Aorta (tissue), 5 donors: Measurements from ENCODE around the gene JADE1. TPM values are rescaled to one million over a fixed set of nuclear protein-coding genes. Genes with fewer than 3 reads are reported as not detected.
A peak's percentile ranks its signal among the peaks of the same experiment; 100 is the strongest.

Experiments
- ATAC-seq: fragments of 200-7000 bp; cut with Tn5 transposase; one replicate; pipeline ENCODE4 v1.9.1; 2022; ENCODE audit warnings: moderate library complexity; ENCODE audit not compliant: low FRiP score
- DNase-seq, 2 donors: peaks; one replicate each; pipeline ENCODE4 v3.0.0-alpha.2; 2020
- H3K27ac ChIP-seq, 2 donors: one replicate each; pipeline ENCODE4 v1.5.1; 2013; ENCODE audit warnings: low read length in 2 of 2, mild to moderate bottlenecking in 2 of 2, moderate library complexity in 2 of 2, control low read depth in 1 of 2, inconsistent platforms in 1 of 2, low read depth in 1 of 2
- H3K27me3 ChIP-seq, 2 donors: one replicate each; pipeline ENCODE4 v1.6.1; 2013; ENCODE audit warnings: control low read depth in 1 of 2, low read length in 1 of 2, mild to moderate bottlenecking in 1 of 2, moderate library complexity in 1 of 2; ENCODE audit not compliant: insufficient read depth in 2 of 2, control insufficient read depth in 1 of 2
- H3K36me3 ChIP-seq, 2 donors: one replicate each; pipeline ENCODE4 v1.6.1; 2013; ENCODE audit warnings: control low read depth in 1 of 2, low read length in 1 of 2, mild to moderate bottlenecking in 1 of 2; ENCODE audit not compliant: insufficient read depth in 2 of 2, control insufficient read depth in 1 of 2
- H3K4me1 ChIP-seq, 2 donors: one replicate each; pipeline ENCODE4 v1.6.1; 2013; ENCODE audit warnings: low read length in 2 of 2, control low read depth in 1 of 2, mild to moderate bottlenecking in 1 of 2, moderate library complexity in 1 of 2; ENCODE audit not compliant: insufficient read depth in 2 of 2, control insufficient read depth in 1 of 2
- H3K4me3 ChIP-seq, 2 donors: one replicate each; pipeline ENCODE4 v1.5.1; 2013; ENCODE audit warnings: low read length in 2 of 2, control low read depth in 1 of 2, mild to moderate bottlenecking in 1 of 2
- H3K9me3 ChIP-seq: one replicate; pipeline ENCODE4 v1.6.1; 2013; ENCODE audit warnings: mild to moderate bottlenecking, low read length; ENCODE audit not compliant: control insufficient read depth
- WGBS, 2 donors: extraction: QIAGEN DNeasy Blood & Tissue Kit; methylation state at CpG; one replicate each; pipeline ENCODE4 v1.1.7; 2013; 5-methylcytosine and 5-hydroxymethylcytosine counted together
- intact Hi-C, 2 donors: fragments of 100-400 bp; cut with DNase I; formaldehyde crosslinking; loops; one replicate each; pipeline versions ENCODE4 v1.14.2 to v1.15.0; 2022
- polyA plus RNA-seq, 2 donors: library from polyadenylated mRNA; stranded (reverse); fragments of 200-250 nt; gene quantifications; one replicate each; pipeline ENCODE4 v1.2.3, GENCODE V29; 2013
- total RNA-seq, 2 donors: library from RNA; stranded (reverse); fragmentation: NEBNext Ultra II Directional; extraction: Animal tissue kit (Norgen Biotek cat#: 25700); gene quantifications; one replicate each; pipeline ENCODE4 v1.2.1, GENCODE V29; 2021
- donor health status: healthy with polysubstance abuse.
- donor health status: Bipolar disorder and iron deficiency.
- donor health status: DM: no; HTN: no; CAD: no.
- donor health status: DM: no; HTN: no; CAD: no.
- donor health status: DM: yes; HTN: yes; CAD: no.

The JADE1 gene
- total and polyA plus RNA-seq, 4 donors, result 10.6 to 32.8 (median 29.6) TPM

- DNase-seq (no peak), ATAC-seq (no peak)
- H3K4me3 ChIP-seq, result no peak overlapping the region
- no peaks in the 10 kb centered on the region for H3K36me3 ChIP-seq
- H3K9me3 ChIP-seq, result no peaks in the 10 kb centered on the region
- no peak overlapping the region for H3K27ac ChIP-seq
- intact Hi-C loops, result no loop called here
- H3K4me1 ChIP-seq, result no peaks in the 10 kb centered on the region
- 70 to 79% methylated on average over 1 of the region's 1 CpG for WGBS, 2 donors
- no peaks in the 10 kb centered on the region for H3K27me3 ChIP-seq
Measured at GRCh38 chr4:128906581-128906980, 97.1 kb downstream of the JADE1 start.

GRCh38 chr4:128907981-128908380, 98.5 kb downstream of the JADE1 start:
- no peaks in the 10 kb centered on the region for H3K4me1 ChIP-seq
- no peaks in the 10 kb centered on the region for H3K27me3 ChIP-seq
- ATAC-seq, result no peak
- 93 to 95% methylated on average over 2 of the region's 2 CpGs for WGBS, 2 donors
- DNase-seq, result no peak
- H3K36me3 ChIP-seq, result no peaks in the 10 kb centered on the region
- intact Hi-C loops, result no loop called here
- H3K27ac ChIP-seq, result no peak overlapping the region
- no peaks in the 10 kb centered on the region for H3K9me3 ChIP-seq
- H3K4me3 ChIP-seq, result no peak overlapping the region

GRCh38 chr4:128908735-128909134, 99.2 kb downstream of the JADE1 start:
- H3K4me3 ChIP-seq, result no peak overlapping the region
- peaks cover 0 to 2% of the 10 kb centered on the region in 2 donors for H3K4me1 ChIP-seq
- 90 to 94% methylated on average over 5 of the region's 5 CpGs for WGBS, 2 donors
- intact Hi-C loops, result no loop called here
- no peaks in the 10 kb centered on the region for H3K27me3 ChIP-seq
- H3K36me3 ChIP-seq, result no peaks in the 10 kb centered on the region
- no peak for ATAC-seq
- no peak for DNase-seq
- H3K27ac ChIP-seq, result no peak overlapping the region
- no peaks in the 10 kb centered on the region for H3K9me3 ChIP-seq

GRCh38 chr4:128913228-128913627, 103.7 kb downstream of the JADE1 start:
- Histone ChIP-seq H3K9me3 (no peaks in the 10 kb centered on the region), H3K27ac (no peak overlapping the region), H3K27me3 (no peaks in the 10 kb centered on the region), H3K36me3 (no peaks in the 10 kb centered on the region), H3K4me1 (peaks cover 0 to 2% of the 10 kb centered on the region in 2 donors), H3K4me3 (no peak overlapping the region)
- intact Hi-C loops, result no loop called here
- ATAC-seq (no peak), DNase-seq (no peak)
- 17 to 21% methylated on average over 1 of the region's 1 CpG for WGBS, 2 donors

- intact Hi-C loops, result no loop called here
- DNase-seq, result no peak
- no peak overlapping the region for H3K4me3 ChIP-seq
Measured at GRCh38 chr4:128915544-128915943, 106.0 kb downstream of the JADE1 start.

GRCh38 chr4:128916832-128917231, 107.3 kb downstream of the JADE1 start:
- Histone ChIP-seq H3K27me3 (no peaks in the 10 kb centered on the region), H3K4me3 (no peak overlapping the region), H3K27ac (no peak overlapping the region), H3K9me3 (no peaks in the 10 kb centered on the region), H3K4me1 (peaks cover 0 to 2% of the 10 kb centered on the region in 2 donors), H3K36me3 (no peaks in the 10 kb centered on the region)
- ATAC-seq (no peak), DNase-seq (peak in 1 of 2 donors; percentile 61)
- intact Hi-C loops, result no loop called here
- WGBS, 2 donors, result 90 to 94% methylated on average over 6 of the region's 6 CpGs

More at GRCh38 chr4:128915544-128915943, 106.0 kb downstream of the JADE1 start:
- no peaks in the 10 kb centered on the region for H3K36me3 ChIP-seq
- H3K9me3 ChIP-seq, result no peaks in the 10 kb centered on the region
- no peaks in the 10 kb centered on the region for H3K27me3 ChIP-seq
- H3K4me1 ChIP-seq, result peaks cover 0 to 2% of the 10 kb centered on the region in 2 donors
- H3K27ac ChIP-seq, result no peak overlapping the region
- ATAC-seq, result no peak

GRCh38 chr4:128917781-128918180, 108.3 kb downstream of the JADE1 start:
- Histone ChIP-seq H3K36me3 (no peaks in the 10 kb centered on the region), H3K9me3 (no peaks in the 10 kb centered on the region), H3K27ac (no peak overlapping the region), H3K4me3 (no peak overlapping the region), H3K27me3 (no peaks in the 10 kb centered on the region), H3K4me1 (peaks cover 0 to 2% of the 10 kb centered on the region in 2 donors)
- intact Hi-C loops, result no loop called here
- ATAC-seq (no peak), DNase-seq (no peak)
- WGBS, 2 donors, result 84 to 86% methylated on average over 2 of the region's 2 CpGs

GRCh38 chr4:128921954-128922353, 112.5 kb downstream of the JADE1 start:
- no peaks in the 10 kb centered on the region for H3K4me1 ChIP-seq
- DNase-seq (no peak), ATAC-seq (no peak)
- no peaks in the 10 kb centered on the region for H3K36me3 ChIP-seq
- H3K27me3 ChIP-seq, result no peaks in the 10 kb centered on the region
- WGBS, 2 donors, result 94% methylated on average over 3 of the region's 3 CpGs
- H3K4me3 ChIP-seq, result no peak overlapping the region
- H3K9me3 ChIP-seq, result no peaks in the 10 kb centered on the region
- no peak overlapping the region for H3K27ac ChIP-seq
- intact Hi-C loops, result no loop called here
